Endothelial cell (in vitro differentiated cells): ENCODE measurements around the gene HDAC4. TPM values are rescaled to one million over a fixed set of nuclear protein-coding genes. Genes with fewer than 3 reads are reported as not detected.
"Not testable (repeated sequence)": the region's sequence is repeated elsewhere in the genome, so short reads cannot be mapped to it uniquely, and the experiment has no call there.

Source experiments
- DNase-seq: peaks from one replicate; pipeline ENCODE4 v3.0.0; 2021; ENCODE audit warnings: low spot score
- H3K27ac Mint-ChIP-seq: one replicate; pipeline ENCODE4 v1.8.0; 2021; ENCODE audit warnings: mixed read lengths, inconsistent platforms; ENCODE audit not compliant: unreplicated experiment
- H3K27me3 Mint-ChIP-seq: one replicate; pipeline ENCODE4 v1.8.0; 2021; ENCODE audit warnings: mild to moderate bottlenecking, moderate library complexity, mixed read lengths, inconsistent platforms; ENCODE audit not compliant: unreplicated experiment
- H3K36me3 Mint-ChIP-seq: one replicate; pipeline ENCODE4 v1.8.0; 2021; ENCODE audit warnings: mild to moderate bottlenecking, low read depth, mixed read lengths, inconsistent platforms; ENCODE audit not compliant: unreplicated experiment
- H3K4me1 Mint-ChIP-seq: one replicate; pipeline ENCODE4 v1.8.0; 2021; ENCODE audit warnings: mild to moderate bottlenecking, mixed read lengths, inconsistent platforms; ENCODE audit not compliant: unreplicated experiment
- H3K4me3 Mint-ChIP-seq: one replicate; pipeline ENCODE4 v1.8.0; 2021; ENCODE audit warnings: mild to moderate bottlenecking, mixed read lengths, inconsistent platforms; ENCODE audit not compliant: unreplicated experiment
- H3K9me3 Mint-ChIP-seq: one replicate; pipeline ENCODE4 v1.8.0; 2021; ENCODE audit warnings: mixed read lengths, inconsistent platforms; ENCODE audit not compliant: unreplicated experiment
- CTCF ChIP-seq: fragments of 200-600 bp; sonication (generic); IDR thresholded peaks from one replicate; pipeline ENCODE4 v1.5.0; 2021; ENCODE audit warnings: antibody characterized with exemption; ENCODE audit not compliant: unreplicated experiment
- total RNA-seq: library from RNA; stranded (reverse); fragmentation: NEBNext Ultra II Directional; extraction: Animal tissue kit (Norgen Biotek cat#: 25700); gene quantifications from one replicate; pipeline ENCODE4 v1.2.1, GENCODE V29; 2021; ENCODE audit not compliant: unreplicated experiment

Gene HDAC4
- total RNA-seq, 1 donor from 2014 or later: 26.0 TPM

- Mint-ChIP-seq H3K27me3 (peaks cover 2% of the 10 kb centered on the region), H3K4me3 (no peak overlapping the region), H3K36me3 (no peaks in the 10 kb centered on the region), H3K27ac (no peak overlapping the region), H3K9me3 (no peaks in the 10 kb centered on the region), H3K4me1 (peaks cover 41% of the 10 kb centered on the region)
- peak; percentile 25 for DNase-seq
- TF ChIP-seq CTCF: no peak
These were observed 116.6 kb downstream of the HDAC4 start for GRCh38 chr2:239283961-239284795.

GRCh38 chr2:239283288-239283945, 117.4 kb downstream of the HDAC4 start:
- no peaks in the 10 kb centered on the region for H3K36me3 Mint-ChIP-seq
- TF ChIP-seq CTCF: no peak
- H3K27me3 Mint-ChIP-seq: peaks cover 2% of the 10 kb centered on the region
- no peaks in the 10 kb centered on the region for H3K9me3 Mint-ChIP-seq
- no peak overlapping the region for H3K4me3 Mint-ChIP-seq
- no peak overlapping the region for H3K27ac Mint-ChIP-seq
- peaks cover 39% of the 10 kb centered on the region for H3K4me1 Mint-ChIP-seq
- DNase-seq: no peak

- Mint-ChIP-seq H3K4me3 (no peak overlapping the region), H3K9me3 (no peaks in the 10 kb centered on the region), H3K36me3 (no peaks in the 10 kb centered on the region), H3K27me3 (peaks cover 2% of the 10 kb centered on the region), H3K4me1 (peaks cover 35% of the 10 kb centered on the region), H3K27ac (no peak overlapping the region)
- no peak for TF ChIP-seq CTCF
- no peak for DNase-seq
These were observed 118.2 kb downstream of the HDAC4 start for GRCh38 chr2:239282448-239283287.

GRCh38 chr2:239280296-239281017, 120.4 kb downstream of the HDAC4 start:
- H3K4me1 Mint-ChIP-seq: peaks cover 14% of the 10 kb centered on the region
- not testable (repeated sequence) for H3K9me3 Mint-ChIP-seq, H3K36me3 Mint-ChIP-seq, DNase-seq, H3K27me3 Mint-ChIP-seq, H3K4me3 Mint-ChIP-seq, H3K27ac Mint-ChIP-seq
